ENCODE results near the gene KMT2D. TPM values are rescaled to one million over a fixed set of nuclear protein-coding genes. Genes with fewer than 3 reads are reported as not detected.

Gene KMT2D
- total RNA-seq, 3 donors from 2014 or later (not counting 1 experiment from before 2014, with no cell fraction given), result 164 to 186 (median 182) TPM

- Mint-ChIP-seq H3K4me1 (peaks cover 23 to 40% of the 10 kb centered on the region in 2 donors), H3K27me3 (ENCODE audit: low read depth in 2 of 2) (peaks cover 27 to 39% of the 10 kb centered on the region in 2 donors), H3K4me3 (peak within 1 kb of the TSS; percentile 62), H3K27ac (peak within 1 kb of the TSS in 1 of 2 donors; percentile 28), H3K9me3 (no peaks in the 10 kb centered on the region), H3K36me3 (peaks cover 7% of the 10 kb centered on the region)
- 2% methylated on average over 49 of the region's 49 CpGs for WGBS (ENCODE audit: insufficient coverage)
- DNase-seq, result peak in 1 of 2 donors; percentile 28
- no peaks in the 10 kb centered on the region for H3K9me3 ChIP-seq (ENCODE audit: control insufficient read depth, insufficient read depth, low read length)
- peak; percentile 8 to 22 (median 20) for ATAC-seq
- H3K4me1 ChIP-seq (ENCODE audit: control insufficient read depth, insufficient read depth, low read length), result peaks cover 48% of the 10 kb centered on the region
- no peak for TF ChIP-seq CTCF (IDR thresholded peaks at IDR 0.05)
- intact Hi-C loops (cut with micrococcal nuclease), result no loop called here
- H3K27me3 ChIP-seq (ENCODE audit: control insufficient read depth, insufficient read depth, low read length), result peaks cover 39% of the 10 kb centered on the region
- peaks cover 13% of the 10 kb centered on the region for H3K36me3 ChIP-seq (ENCODE audit: control insufficient read depth, insufficient read depth, low read length)
- H3K27ac ChIP-seq (ENCODE audit: low read length), result no peak within 1 kb of the TSS
- no peak within 1 kb of the TSS for H3K4me3 ChIP-seq (ENCODE audit: low read length)
Measured at GRCh38 chr12:49094160-49094974, 33.8 kb upstream of the KMT2D start, which contains the start of gene DHH. DHH (minus strand) TSS chr12:49094801; CDS start chr12:49094512, 289 bp downstream.

- peaks cover 54% of the 10 kb centered on the region for H3K4me1 ChIP-seq (ENCODE audit: control insufficient read depth, insufficient read depth, low read length)
Measured at GRCh38 chr12:49093792-49094159, 33.2 kb upstream of the KMT2D start.

GRCh38 chr12:49092816-49093406, 32.3 kb upstream of the KMT2D start:
- peaks cover 32 to 54% of the 10 kb centered on the region in 2 donors for H3K4me1 Mint-ChIP-seq
- peaks cover 7% of the 10 kb centered on the region for H3K36me3 Mint-ChIP-seq
- 67% methylated on average over 2 of the region's 4 CpGs for WGBS (ENCODE audit: insufficient coverage)
- no peak overlapping the region for H3K27ac Mint-ChIP-seq
- H3K27ac ChIP-seq (ENCODE audit: low read length), result no peak overlapping the region
- H3K4me3 Mint-ChIP-seq, result no peak overlapping the region
- DNase-seq (peak in 1 of 2 donors; percentile 26), ATAC-seq (no peak)
- peaks cover 63% of the 10 kb centered on the region for H3K4me1 ChIP-seq (ENCODE audit: control insufficient read depth, insufficient read depth, low read length)
- H3K9me3 Mint-ChIP-seq, result no peaks in the 10 kb centered on the region
- intact Hi-C loops (cut with micrococcal nuclease), result no loop called here
- H3K27me3 Mint-ChIP-seq (ENCODE audit: low read depth in 2 of 2), result peaks cover 27 to 49% of the 10 kb centered on the region in 2 donors
- no peak overlapping the region for H3K4me3 ChIP-seq (ENCODE audit: low read length)
- peaks cover 50% of the 10 kb centered on the region for H3K27me3 ChIP-seq (ENCODE audit: control insufficient read depth, insufficient read depth, low read length)
- peaks cover 13% of the 10 kb centered on the region for H3K36me3 ChIP-seq (ENCODE audit: control insufficient read depth, insufficient read depth, low read length)
- TF ChIP-seq CTCF (IDR thresholded peaks at IDR 0.05), result no peak
- H3K9me3 ChIP-seq (ENCODE audit: control insufficient read depth, insufficient read depth, low read length), result no peaks in the 10 kb centered on the region

More at GRCh38 chr12:49093792-49094159, 33.2 kb upstream of the KMT2D start:
- intact Hi-C loops (cut with micrococcal nuclease), result no loop called here
- TF ChIP-seq CTCF (IDR thresholded peaks at IDR 0.05), result no peak
- Histone ChIP-seq H3K9me3 (ENCODE audit: control insufficient read depth, insufficient read depth, low read length) (no peaks in the 10 kb centered on the region), H3K27ac (ENCODE audit: low read length) (no peak overlapping the region), H3K27me3 (ENCODE audit: control insufficient read depth, insufficient read depth, low read length) (peaks cover 45% of the 10 kb centered on the region), H3K36me3 (ENCODE audit: control insufficient read depth, insufficient read depth, low read length) (peaks cover 13% of the 10 kb centered on the region), H3K4me3 (ENCODE audit: low read length) (no peak overlapping the region)
- H3K27me3 Mint-ChIP-seq (ENCODE audit: low read depth in 2 of 2), result peaks cover 27 to 40% of the 10 kb centered on the region in 2 donors
- peaks cover 24 to 45% of the 10 kb centered on the region in 2 donors for H3K4me1 Mint-ChIP-seq
- ATAC-seq (no peak), DNase-seq (peak in 1 of 2 donors; percentile 19)
- WGBS (ENCODE audit: insufficient coverage), result 4% methylated on average over 9 of the region's 9 CpGs
- H3K9me3 Mint-ChIP-seq, result no peaks in the 10 kb centered on the region
- H3K36me3 Mint-ChIP-seq, result peaks cover 7% of the 10 kb centered on the region
- peak overlapping the region; percentile 49 for H3K4me3 Mint-ChIP-seq
- no peak overlapping the region for H3K27ac Mint-ChIP-seq

Measured in natural killer cell (primary cell).